GM19099 (cell line): ENCODE data around the gene XPOT.

Experiments used
- POLR2A ChIP-seq: IDR thresholded peaks from 3 replicates; pipeline ENCODE4 v1.6.1; 2011; ENCODE audit warnings: low read depth; ENCODE audit not compliant: insufficient read length; ENCODE audit errors: extremely low read depth

Gene XPOT

DNA sequence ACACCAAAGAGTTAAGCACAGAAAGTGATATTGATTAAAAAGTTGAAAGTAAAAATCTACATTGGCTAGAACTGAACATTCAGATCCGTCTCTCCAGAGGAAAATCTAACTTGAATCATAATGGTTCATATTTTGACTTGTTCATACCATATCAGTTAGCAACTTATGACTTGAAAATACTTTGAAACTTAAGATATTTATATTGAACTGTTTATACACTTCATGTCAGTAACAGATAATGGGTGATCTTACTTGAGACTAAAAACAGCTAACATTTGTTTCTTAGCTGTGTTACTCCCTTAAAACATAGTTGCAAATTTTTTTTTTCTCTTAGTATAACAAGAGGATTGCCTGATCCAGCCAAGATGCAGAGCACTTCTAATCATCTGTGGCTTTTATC, 51.3 kb downstream of the XPOT start:
- TF ChIP-seq POLR2A = no peak

DNA sequence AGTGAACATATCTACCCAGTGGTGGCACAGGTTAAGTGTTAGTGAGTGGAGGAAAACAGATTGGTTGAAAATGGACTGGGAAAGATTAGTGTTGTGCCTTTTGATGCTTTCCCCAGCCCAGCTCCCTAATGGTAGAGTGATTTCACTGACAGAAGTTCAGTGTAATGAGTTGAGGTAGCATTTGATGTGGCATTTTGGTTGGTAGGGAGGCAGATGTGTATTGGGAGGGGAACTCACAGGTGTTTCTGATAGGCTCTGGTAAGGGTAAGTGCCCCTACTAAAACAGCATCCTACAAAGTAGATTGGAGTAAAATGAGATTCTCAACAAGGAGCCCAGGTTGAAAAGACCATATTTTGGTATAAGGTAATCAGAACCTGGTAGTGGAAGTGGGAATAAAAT, 51.9 kb downstream of the XPOT start:
- no peak for TF ChIP-seq POLR2A

- no peak for TF ChIP-seq POLR2A
Observed at GRCh38 chr12:64457032-64457431, 52.8 kb downstream of the XPOT start.

DNA sequence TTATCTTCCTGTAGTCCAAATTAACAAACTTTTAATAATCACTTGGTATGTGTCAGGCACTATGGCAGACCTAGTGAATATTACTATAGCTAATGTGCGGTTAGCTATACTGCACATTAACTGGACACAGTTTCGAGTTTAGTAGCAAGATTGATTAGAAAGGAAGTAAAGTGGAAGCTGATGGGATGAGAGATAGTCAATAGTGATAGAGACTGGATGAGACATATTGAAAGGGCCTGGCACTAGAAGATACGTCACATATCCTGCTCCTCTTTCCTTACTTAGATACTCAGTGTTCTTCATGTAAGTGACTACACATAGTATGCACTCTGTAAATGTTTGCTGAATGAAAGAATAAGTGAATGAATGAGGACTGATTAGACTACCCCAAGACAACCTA, 53.3 kb downstream of the XPOT start:
- TF ChIP-seq POLR2A = no peak

DNA sequence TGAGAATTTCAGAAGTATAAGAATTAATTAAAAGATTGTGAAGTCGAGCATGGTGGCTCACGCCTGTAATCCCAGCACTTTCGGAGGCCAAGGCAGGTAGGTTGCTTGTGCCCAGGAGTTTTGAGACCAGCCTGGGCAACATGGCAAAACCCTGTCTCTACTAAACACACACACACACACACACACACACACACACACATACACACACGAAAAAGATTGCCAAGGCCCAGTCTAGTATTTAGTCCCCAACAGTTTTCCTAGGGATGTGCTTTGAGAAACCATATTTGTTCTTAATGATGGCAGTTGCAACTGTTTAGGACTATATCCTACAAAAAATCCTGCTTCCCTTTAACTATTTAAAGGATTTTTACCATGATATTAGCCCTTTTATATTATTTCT, 53.7 kb downstream of the XPOT start:
- TF ChIP-seq POLR2A = no peak

- TF ChIP-seq POLR2A = no peak
Observed at GRCh38 chr12:64459394-64459891, 55.3 kb downstream of the XPOT start.

DNA sequence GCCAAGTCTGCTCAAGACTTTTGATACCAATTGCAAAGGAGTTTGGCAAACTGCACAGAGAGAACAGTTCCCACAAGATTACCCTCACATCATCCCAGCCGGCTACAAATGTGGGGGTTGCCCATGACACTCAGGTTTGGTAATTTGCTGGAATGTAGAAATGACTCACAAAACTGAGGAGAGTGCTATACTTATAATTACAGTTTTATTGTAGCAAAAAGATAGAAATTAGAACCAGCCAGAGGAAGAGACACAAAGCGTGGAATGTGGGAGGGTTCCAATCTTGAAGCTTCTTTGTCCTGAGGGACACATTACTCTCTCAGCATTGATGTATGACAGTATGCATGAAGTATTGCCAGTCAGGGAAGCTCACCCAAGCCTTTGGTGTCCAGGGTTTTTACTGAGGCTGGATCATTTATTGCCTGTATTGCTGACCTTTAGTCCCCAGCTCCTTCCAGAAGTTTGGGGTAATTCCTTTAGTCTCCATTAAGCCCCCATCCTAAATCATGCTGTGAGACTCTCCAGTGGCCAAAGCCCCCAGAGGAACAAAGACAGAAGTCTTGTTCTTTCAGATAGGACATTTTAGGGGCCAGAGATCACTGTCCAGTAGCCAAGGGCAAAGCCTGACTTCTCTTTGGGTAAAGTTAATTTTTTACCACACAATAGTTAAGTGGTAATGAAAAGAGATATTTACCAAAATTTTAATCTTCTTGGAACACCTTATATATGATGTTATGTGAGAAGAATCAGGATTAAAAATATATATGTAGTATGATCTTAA, 57.6 kb downstream of the XPOT start:
- no peak for TF ChIP-seq POLR2A

DNA sequence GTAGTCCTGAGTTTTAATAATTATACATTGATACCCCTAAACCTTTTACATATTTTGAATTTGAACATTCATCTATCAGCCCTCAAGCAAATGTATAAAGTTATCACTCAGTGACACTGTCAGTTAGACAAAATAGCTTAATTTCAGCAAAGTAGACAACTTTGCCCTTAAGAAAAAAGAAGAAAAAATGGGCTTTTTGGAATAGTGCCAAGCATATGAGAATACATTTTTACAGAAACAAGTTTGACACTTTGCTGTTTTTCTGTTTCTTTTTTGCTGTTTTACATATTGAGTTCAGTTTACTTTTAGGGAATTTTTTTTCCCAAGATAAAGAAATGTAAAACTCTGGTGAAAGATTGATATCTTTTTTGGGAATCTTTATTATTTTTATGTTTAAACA, 62.0 kb downstream of the XPOT start:
- no peak for TF ChIP-seq POLR2A

- no peak for TF ChIP-seq POLR2A
Observed at GRCh38 chr12:64468966-64469365, 64.8 kb downstream of the XPOT start.

DNA sequence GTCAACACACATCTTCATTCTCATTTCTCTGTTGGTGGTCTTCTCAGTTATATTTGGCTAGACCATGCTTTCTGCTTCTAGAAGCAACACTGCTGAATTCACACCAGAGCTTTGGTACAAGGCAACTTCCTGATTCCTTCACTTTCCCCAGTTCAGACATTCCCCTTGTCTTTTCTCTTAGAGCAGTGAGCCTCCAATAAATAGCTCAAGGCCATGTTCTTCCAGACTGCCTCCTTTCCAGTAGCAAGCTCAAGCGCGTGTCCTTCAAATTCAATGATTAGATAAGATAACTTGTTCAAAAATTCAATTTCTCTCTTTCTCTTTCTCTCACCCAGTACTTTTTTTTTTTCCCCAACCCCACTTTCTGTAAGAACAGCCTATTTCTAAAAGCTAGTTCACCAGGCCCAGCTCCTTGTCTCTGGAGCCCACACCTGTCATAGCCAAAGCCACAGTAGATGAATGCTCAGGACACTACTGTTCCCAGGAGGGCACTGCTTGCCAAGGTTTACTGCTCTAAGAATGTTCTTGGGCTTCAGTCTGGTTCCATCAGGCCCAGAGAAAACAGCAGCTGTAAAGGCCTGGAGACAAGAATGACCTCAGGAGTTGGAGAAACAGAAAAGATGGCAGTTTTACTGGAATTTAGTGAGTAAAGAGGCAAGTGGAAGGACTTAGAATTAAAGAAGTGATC, 65.4 kb downstream of the XPOT start:
- no peak for TF ChIP-seq POLR2A

DNA sequence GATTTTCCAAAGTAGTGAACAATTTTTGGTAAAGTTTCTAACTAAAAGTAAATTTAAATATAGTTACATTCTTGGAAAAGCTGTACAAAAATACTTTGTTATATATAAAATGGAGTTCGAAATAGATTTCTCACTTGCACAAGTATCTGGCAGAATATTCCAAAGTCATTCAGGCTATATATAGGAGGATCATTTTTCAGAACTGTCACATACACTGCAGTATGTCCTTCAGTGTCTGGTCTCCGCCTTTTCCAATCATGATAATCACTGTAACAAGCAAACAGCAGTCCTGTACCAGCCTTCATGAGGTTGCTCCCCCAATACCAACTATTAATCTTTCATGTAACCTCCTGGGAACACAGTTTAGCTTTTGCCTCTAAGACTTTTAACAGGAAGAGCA, 66.3 kb downstream of the XPOT start:
- TF ChIP-seq POLR2A = no peak

- no peak for TF ChIP-seq POLR2A
Observed at GRCh38 chr12:64473176-64473575, 69.0 kb downstream of the XPOT start.

GRCh38 chr12:64475518-64475917, 71.3 kb downstream of the XPOT start:
- no peak for TF ChIP-seq POLR2A

DNA sequence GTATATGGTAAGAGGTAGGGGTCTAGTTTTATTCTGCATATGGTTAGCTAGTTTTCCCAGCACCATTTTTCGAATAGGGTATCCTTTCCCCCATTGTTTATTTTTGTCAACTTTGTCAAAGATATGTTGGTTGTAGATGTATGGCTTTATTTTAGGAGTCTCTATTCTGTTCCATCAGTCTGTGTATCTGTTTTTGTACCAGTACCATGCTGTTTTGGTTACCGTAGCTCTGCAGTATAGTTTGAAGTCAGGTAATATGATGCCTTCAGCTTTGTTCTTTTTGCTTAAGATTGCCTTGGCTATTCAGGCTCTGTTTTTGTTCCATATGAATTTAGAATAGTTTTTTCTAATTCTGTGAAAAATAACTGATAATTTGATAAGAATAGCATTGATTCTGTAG, 72.7 kb downstream of the XPOT start:
- no peak for TF ChIP-seq POLR2A

GRCh38 chr12:64478661-64479060, 74.5 kb downstream of the XPOT start:
- no peak for TF ChIP-seq POLR2A

DNA sequence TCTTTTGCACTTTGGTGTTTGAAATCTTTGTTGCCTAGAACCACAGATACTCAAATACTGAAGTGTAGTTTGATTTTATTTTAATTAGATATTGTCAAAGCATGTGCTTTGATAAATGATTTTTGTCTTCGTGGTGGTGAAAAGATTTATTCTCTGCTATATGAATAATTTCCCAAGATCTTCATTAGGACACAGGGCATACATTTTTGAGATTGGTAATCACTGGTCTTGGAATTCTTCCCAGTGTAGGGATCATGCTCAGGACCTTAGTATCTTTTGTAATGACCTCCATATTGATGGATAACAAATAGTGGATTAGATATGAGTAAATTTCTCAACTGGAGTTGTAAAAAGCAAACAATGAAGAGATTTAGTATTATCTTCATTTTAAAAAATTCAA, 76.0 kb downstream of the XPOT start:
- no peak for TF ChIP-seq POLR2A
